Measurements from ENCODE around the gene ZNF335.
"Not testable (repeated sequence)": the region's sequence is repeated elsewhere in the genome, so short reads cannot be mapped to it uniquely, and the experiment has no call there.

Gene ZNF335

GRCh38 chr20:46002008-46002407, 30.0 kb upstream of the ZNF335 start:
- DNase-seq, result no peak

- DNase-seq, result no peak
Measured at GRCh38 chr20:46001498-46001897, 29.5 kb upstream of the ZNF335 start.

- no peak for DNase-seq
Measured at GRCh38 chr20:46000262-46000996, 28.4 kb upstream of the ZNF335 start.

- no peak for DNase-seq
Measured at GRCh38 chr20:45999557-46000261, 27.7 kb upstream of the ZNF335 start.

GRCh38 chr20:45998761-45999160, 26.8 kb upstream of the ZNF335 start:
- no peak for DNase-seq

GRCh38 chr20:45998337-45998736, 26.3 kb upstream of the ZNF335 start:
- DNase-seq, result no peak

GRCh38 chr20:45997187-45997586, 25.2 kb upstream of the ZNF335 start:
- no peak for DNase-seq

GRCh38 chr20:45995495-45996097, 23.6 kb upstream of the ZNF335 start:
- DNase-seq, result not testable (repeated sequence)

- no peak for DNase-seq
Measured at GRCh38 chr20:45994761-45995493, 22.9 kb upstream of the ZNF335 start.

- DNase-seq, result no peak
Measured at GRCh38 chr20:45993197-45993951, 21.4 kb upstream of the ZNF335 start.

GRCh38 chr20:45991616-45992015, 19.6 kb upstream of the ZNF335 start:
- DNase-seq, result no peak

GRCh38 chr20:45988830-45989229, 16.8 kb upstream of the ZNF335 start:
- DNase-seq, result not testable (repeated sequence)

GRCh38 chr20:45987108-45987780, 15.2 kb upstream of the ZNF335 start:
- DNase-seq, result peak; percentile 63

- DNase-seq, result no peak
Measured at GRCh38 chr20:45985573-45985972, 13.6 kb upstream of the ZNF335 start.

- no peak for DNase-seq
Measured at GRCh38 chr20:45983279-45983743, 11.3 kb upstream of the ZNF335 start.

GRCh38 chr20:45981261-45981660, 9.3 kb upstream of the ZNF335 start:
- DNase-seq, result no peak

- DNase-seq, result no peak
Measured at GRCh38 chr20:45976086-45976485, 4.1 kb upstream of the ZNF335 start.

GRCh38 chr20:45975686-45976085, 3.7 kb upstream of the ZNF335 start:
- no peak for DNase-seq

GRCh38 chr20:45974896-45975565, 3.0 kb upstream of the ZNF335 start:
- DNase-seq, result no peak

GRCh38 chr20:45972500-45973183, 639 bp upstream of the ZNF335 start:
- no peak for DNase-seq

GRCh38 chr20:45971425-45971674, 653 bp downstream of the ZNF335 start:
- no peak for DNase-seq
